ENCODE measurements around the gene KRTAP10-5.

The KRTAP10-5 gene

DNA sequence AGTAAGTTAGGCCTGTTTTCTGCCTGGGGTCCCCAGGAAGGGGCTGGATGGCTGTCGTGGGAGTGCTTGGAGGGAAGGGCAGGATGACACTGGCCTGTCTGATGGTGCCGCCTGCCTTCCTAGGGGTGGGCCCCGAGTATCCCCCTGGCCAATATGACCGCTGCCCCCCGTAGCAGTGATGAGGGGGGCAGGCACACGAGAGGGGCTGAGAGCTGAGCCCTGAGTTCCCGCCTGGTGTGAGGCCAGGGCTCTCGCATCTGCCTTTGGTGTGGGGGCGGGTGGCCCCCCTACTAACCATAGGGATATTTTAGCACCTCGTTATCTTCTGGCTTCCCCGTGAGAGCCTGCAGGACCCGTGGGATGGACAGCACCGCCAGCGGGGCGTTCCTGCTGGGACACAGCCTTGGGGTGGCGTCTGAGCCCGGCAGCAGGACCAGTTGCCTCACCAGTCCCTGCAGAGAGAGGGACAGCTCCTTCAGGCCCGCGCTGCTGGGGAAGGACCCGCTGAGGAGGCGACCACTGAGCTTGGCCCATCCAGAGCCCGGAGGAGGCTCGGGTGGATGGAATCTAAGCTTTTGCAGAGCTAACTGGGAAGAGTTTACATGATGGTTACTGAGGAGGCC is 50.8 kb downstream of the KRTAP10-5 start:
- no peak for DNase-seq (ENCODE audit: low read depth)
